ENCODE results near the gene FOXC2. TPM values are rescaled to one million over a fixed set of nuclear protein-coding genes. Genes with fewer than 3 reads are reported as not detected.

FOXC2 gene
- total RNA-seq, 2 donors from 2014 or later: 0.66 to 0.78 TPM

- peaks cover 5 to 22% of the 10 kb centered on the region in 2 donors for H3K36me3 ChIP-seq (replicated peaks in 1 of 2; ENCODE audit: insufficient read depth in 1 of 2, low read depth in 2 of 2)
- H3K27ac ChIP-seq: no peak overlapping the region
- intact Hi-C loops (cut with DNase I): no loop called here
- ATAC-seq: no peak
- no peak for TF ChIP-seq POLR2A (IDR thresholded peaks at IDR 0.05)
- no peak for TF ChIP-seq CTCF (IDR thresholded peaks at IDR 0.05)
- no peaks in the 10 kb centered on the region for H3K4me1 ChIP-seq
- no peak overlapping the region for H3K4me3 ChIP-seq
- DNase-seq: no peak
- no peaks in the 10 kb centered on the region for H3K9me3 ChIP-seq
- WGBS, 2 donors: 89 to 91% methylated on average over 17 to 19 of the region's 19 CpGs
- no peaks in the 10 kb centered on the region for H3K27me3 ChIP-seq
These were observed 20.5 kb upstream of the FOXC2 start for GRCh38 chr16:86545954-86546637.

GRCh38 chr16:86546638-86547013 is 20.0 kb upstream of the FOXC2 start:
- H3K36me3 ChIP-seq (replicated peaks in 1 of 2; ENCODE audit: insufficient read depth in 1 of 2, low read depth in 2 of 2): peaks cover 2 to 19% of the 10 kb centered on the region in 2 donors
- no peak for DNase-seq
- no peaks in the 10 kb centered on the region for H3K4me1 ChIP-seq
- no peak overlapping the region for H3K4me3 ChIP-seq
- WGBS, 2 donors: 87 to 88% methylated on average over 8 of the region's 8 CpGs
- TF ChIP-seq POLR2A (IDR thresholded peaks at IDR 0.05) (no peak), CTCF (IDR thresholded peaks at IDR 0.05) (no peak)
- H3K27me3 ChIP-seq: no peaks in the 10 kb centered on the region
- intact Hi-C loops (cut with DNase I): no loop called here
- H3K9me3 ChIP-seq: no peaks in the 10 kb centered on the region
- ATAC-seq: no peak
- H3K27ac ChIP-seq: no peak overlapping the region

GRCh38 chr16:86547286-86547685 is 19.3 kb upstream of the FOXC2 start:
- Histone ChIP-seq H3K9me3 (no peaks in the 10 kb centered on the region), H3K27me3 (no peaks in the 10 kb centered on the region), H3K27ac (no peak overlapping the region), H3K36me3 (replicated peaks in 1 of 2; ENCODE audit: insufficient read depth in 1 of 2, low read depth in 2 of 2) (peaks cover 0 to 20% of the 10 kb centered on the region in 2 donors), H3K4me3 (no peak overlapping the region), H3K4me1 (no peaks in the 10 kb centered on the region)
- TF ChIP-seq CTCF (IDR thresholded peaks at IDR 0.05) (no peak), POLR2A (IDR thresholded peaks at IDR 0.05) (no peak)
- DNase-seq (no peak), ATAC-seq (no peak)
- intact Hi-C loops (cut with DNase I): no loop called here
- 92 to 95% methylated on average over 11 of the region's 11 CpGs for WGBS, 2 donors

- peaks cover 0 to 18% of the 10 kb centered on the region in 2 donors for H3K36me3 ChIP-seq (replicated peaks in 1 of 2; ENCODE audit: insufficient read depth in 1 of 2, low read depth in 2 of 2)
- ATAC-seq: no peak
- H3K27me3 ChIP-seq: no peaks in the 10 kb centered on the region
- TF ChIP-seq POLR2A (IDR thresholded peaks at IDR 0.05) (no peak), CTCF (IDR thresholded peaks at IDR 0.05) (no peak)
- peaks cover 7% of the 10 kb centered on the region for H3K4me1 ChIP-seq
- H3K4me3 ChIP-seq: no peak overlapping the region
- no peaks in the 10 kb centered on the region for H3K9me3 ChIP-seq
- no peak for DNase-seq
- intact Hi-C loops (cut with DNase I): no loop called here
- H3K27ac ChIP-seq: no peak overlapping the region
- WGBS, 2 donors: 78 to 80% methylated on average over 6 to 8 of the region's 8 CpGs
These were observed 17.3 kb upstream of the FOXC2 start for GRCh38 chr16:86549076-86549892.

Data from body of pancreas (tissue), 4 donors.